ENCODE measurements around the gene DNMT1.

DNA sequence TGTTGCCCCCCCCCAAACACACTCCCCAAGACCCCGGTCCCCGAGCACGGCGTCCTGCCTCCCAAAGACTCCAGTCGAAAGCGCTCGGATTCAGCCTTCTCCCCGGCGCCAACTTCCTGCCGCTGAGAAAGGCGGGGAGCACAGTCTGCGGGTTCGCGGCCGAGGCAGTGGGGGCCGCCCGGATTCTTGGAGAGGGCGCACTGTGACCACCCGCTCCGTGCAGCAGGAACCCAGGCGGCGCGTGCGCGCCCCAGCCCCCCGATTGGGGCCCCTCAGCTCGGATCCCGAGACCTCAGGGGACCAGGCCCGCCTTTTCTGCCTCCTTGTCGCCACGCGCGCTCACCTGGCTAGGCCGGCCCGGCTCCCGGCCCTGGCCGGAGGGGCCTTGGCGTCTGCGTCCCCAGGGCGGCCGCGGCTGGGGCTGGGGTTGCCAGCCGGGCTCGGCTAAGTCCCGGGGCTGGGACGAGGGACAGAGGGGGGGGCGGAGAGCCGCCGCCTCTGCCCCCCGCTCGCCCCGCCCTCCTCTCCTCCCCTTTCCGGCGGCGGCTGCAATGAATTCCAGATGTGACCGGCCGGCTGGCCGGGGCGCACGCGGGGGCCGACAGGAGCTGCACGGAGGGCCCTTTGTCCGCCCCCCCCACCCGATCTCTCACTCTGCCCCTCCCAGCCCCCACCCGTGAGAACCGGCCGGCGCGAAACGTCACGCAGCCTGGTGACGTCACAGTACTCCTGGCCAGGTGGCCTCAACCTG, 36.3 kb upstream of the DNMT1 start, which contains the start of gene S1PR2:
- TF ChIP-seq POLR2AphosphoS5 (IDR thresholded peaks at IDR 0.05) (peak in 2 of 3 donors; percentile 30 to 54), EP300 (IDR thresholded peaks at IDR 0.05; ENCODE audit: low read depth) (no peak), POLR2A (IDR thresholded peaks at IDR 0.05) (peak; percentile 33)
- TF ChIP-seq, protein P1, sequence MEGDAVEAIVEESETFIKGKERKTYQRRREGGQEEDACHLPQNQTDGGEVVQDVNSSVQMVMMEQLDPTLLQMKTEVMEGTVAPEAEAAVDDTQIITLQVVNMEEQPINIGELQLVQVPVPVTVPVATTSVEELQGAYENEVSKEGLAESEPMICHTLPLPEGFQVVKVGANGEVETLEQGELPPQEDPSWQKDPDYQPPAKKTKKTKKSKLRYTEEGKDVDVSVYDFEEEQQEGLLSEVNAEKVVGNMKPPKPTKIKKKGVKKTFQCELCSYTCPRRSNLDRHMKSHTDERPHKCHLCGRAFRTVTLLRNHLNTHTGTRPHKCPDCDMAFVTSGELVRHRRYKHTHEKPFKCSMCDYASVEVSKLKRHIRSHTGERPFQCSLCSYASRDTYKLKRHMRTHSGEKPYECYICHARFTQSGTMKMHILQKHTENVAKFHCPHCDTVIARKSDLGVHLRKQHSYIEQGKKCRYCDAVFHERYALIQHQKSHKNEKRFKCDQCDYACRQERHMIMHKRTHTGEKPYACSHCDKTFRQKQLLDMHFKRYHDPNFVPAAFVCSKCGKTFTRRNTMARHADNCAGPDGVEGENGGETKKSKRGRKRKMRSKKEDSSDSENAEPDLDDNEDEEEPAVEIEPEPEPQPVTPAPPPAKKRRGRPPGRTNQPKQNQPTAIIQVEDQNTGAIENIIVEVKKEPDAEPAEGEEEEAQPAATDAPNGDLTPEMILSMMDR (IDR thresholded peaks at IDR 0.05) = peak in 1 of 5 experiments; percentile 6

Data from transverse colon (tissue), 4 donors.